H1 (cell line): ENCODE results near the gene S100A6.

Source experiments
- CEBPB ChIP-seq: IDR thresholded peaks from 2 replicates; pipeline ENCODE4 v1.6.1; 2012; ENCODE audit warnings: low read depth, low read length
- EP300 ChIP-seq, 2 experiments: IDR thresholded peaks; 1 replicate in 1 of 2; 2 replicates in 1 of 2; pipeline ENCODE4 v1.6.1; 2011 to 2012; ENCODE audit warnings: low read depth in 2 of 2, low read length in 2 of 2, mild to moderate bottlenecking in 2 of 2, borderline replicate concordance in 1 of 2, inconsistent platforms in 1 of 2, moderate library complexity in 1 of 2
- EZH2 ChIP-seq: fragments of 200-600 bp; sonication (generic); IDR thresholded peaks from 2 replicates; pipeline ENCODE4 v1.7.1; 2012; ENCODE audit warnings: low read depth, mild to moderate bottlenecking, moderate library complexity, low read length, inconsistent platforms; ENCODE audit not compliant: severe bottlenecking
- SP2 ChIP-seq: IDR thresholded peaks from 2 replicates; pipeline ENCODE4 v1.6.1; 2012; ENCODE audit warnings: mild to moderate bottlenecking, low read length, inconsistent platforms
- SUZ12 ChIP-seq: fragments of 200-600 bp; sonication (generic); IDR thresholded peaks from 2 replicates; pipeline ENCODE4 v1.6.1; 2012; ENCODE audit warnings: mild to moderate bottlenecking, inconsistent platforms, low read length, moderate library complexity, mixed read lengths
- TCF12 ChIP-seq: IDR thresholded peaks from 2 replicates; pipeline ENCODE4 v1.6.1; 2011; ENCODE audit warnings: low read depth, mild to moderate bottlenecking, low read length
- TF ChIP-seq, protein P1 (sequence below): fragments of 300-600 bp; sonication (generic); IDR thresholded peaks from 2 replicates; pipeline ENCODE4 v1.7.1; 2012; ENCODE audit warnings: low read length, moderate library complexity, mild to moderate bottlenecking, inconsistent platforms; ENCODE audit not compliant: insufficient replicate concordance
- TF ChIP-seq, protein P2 (sequence below), 3 experiments: IDR thresholded peaks; 1 replicate in 2 of 3; 2 replicates in 1 of 3; pipeline versions ENCODE4 v1.5.1 to v1.6.1; 2011; ENCODE audit warnings: low read length in 3 of 3, mild to moderate bottlenecking in 3 of 3, inconsistent platforms in 2 of 3, low read depth in 1 of 3, moderate library complexity in 1 of 3; ENCODE audit not compliant: insufficient read depth in 1 of 3; ENCODE audit errors: control extremely low read depth in 1 of 3

DNA sequence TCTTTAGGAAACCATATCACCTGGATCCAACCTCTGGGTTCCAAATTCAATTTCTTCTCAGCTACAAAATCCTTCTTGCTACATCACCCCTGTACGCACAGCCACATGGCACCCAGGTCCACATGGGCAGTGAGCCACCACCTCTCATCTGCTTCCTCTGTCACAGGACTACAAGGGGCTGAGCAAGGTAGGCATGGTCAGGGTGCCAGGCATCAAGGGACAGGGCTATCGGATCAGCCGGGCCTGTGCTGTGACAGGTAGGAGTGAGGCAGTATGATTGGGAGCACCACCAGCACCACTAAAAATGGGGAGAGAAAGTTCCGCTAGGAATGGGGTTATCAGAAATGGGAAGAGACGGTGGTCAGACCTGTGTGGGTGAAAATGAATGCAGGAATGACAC is 29.4 kb downstream of the S100A6 start:
- TF ChIP-seq, protein P1, sequence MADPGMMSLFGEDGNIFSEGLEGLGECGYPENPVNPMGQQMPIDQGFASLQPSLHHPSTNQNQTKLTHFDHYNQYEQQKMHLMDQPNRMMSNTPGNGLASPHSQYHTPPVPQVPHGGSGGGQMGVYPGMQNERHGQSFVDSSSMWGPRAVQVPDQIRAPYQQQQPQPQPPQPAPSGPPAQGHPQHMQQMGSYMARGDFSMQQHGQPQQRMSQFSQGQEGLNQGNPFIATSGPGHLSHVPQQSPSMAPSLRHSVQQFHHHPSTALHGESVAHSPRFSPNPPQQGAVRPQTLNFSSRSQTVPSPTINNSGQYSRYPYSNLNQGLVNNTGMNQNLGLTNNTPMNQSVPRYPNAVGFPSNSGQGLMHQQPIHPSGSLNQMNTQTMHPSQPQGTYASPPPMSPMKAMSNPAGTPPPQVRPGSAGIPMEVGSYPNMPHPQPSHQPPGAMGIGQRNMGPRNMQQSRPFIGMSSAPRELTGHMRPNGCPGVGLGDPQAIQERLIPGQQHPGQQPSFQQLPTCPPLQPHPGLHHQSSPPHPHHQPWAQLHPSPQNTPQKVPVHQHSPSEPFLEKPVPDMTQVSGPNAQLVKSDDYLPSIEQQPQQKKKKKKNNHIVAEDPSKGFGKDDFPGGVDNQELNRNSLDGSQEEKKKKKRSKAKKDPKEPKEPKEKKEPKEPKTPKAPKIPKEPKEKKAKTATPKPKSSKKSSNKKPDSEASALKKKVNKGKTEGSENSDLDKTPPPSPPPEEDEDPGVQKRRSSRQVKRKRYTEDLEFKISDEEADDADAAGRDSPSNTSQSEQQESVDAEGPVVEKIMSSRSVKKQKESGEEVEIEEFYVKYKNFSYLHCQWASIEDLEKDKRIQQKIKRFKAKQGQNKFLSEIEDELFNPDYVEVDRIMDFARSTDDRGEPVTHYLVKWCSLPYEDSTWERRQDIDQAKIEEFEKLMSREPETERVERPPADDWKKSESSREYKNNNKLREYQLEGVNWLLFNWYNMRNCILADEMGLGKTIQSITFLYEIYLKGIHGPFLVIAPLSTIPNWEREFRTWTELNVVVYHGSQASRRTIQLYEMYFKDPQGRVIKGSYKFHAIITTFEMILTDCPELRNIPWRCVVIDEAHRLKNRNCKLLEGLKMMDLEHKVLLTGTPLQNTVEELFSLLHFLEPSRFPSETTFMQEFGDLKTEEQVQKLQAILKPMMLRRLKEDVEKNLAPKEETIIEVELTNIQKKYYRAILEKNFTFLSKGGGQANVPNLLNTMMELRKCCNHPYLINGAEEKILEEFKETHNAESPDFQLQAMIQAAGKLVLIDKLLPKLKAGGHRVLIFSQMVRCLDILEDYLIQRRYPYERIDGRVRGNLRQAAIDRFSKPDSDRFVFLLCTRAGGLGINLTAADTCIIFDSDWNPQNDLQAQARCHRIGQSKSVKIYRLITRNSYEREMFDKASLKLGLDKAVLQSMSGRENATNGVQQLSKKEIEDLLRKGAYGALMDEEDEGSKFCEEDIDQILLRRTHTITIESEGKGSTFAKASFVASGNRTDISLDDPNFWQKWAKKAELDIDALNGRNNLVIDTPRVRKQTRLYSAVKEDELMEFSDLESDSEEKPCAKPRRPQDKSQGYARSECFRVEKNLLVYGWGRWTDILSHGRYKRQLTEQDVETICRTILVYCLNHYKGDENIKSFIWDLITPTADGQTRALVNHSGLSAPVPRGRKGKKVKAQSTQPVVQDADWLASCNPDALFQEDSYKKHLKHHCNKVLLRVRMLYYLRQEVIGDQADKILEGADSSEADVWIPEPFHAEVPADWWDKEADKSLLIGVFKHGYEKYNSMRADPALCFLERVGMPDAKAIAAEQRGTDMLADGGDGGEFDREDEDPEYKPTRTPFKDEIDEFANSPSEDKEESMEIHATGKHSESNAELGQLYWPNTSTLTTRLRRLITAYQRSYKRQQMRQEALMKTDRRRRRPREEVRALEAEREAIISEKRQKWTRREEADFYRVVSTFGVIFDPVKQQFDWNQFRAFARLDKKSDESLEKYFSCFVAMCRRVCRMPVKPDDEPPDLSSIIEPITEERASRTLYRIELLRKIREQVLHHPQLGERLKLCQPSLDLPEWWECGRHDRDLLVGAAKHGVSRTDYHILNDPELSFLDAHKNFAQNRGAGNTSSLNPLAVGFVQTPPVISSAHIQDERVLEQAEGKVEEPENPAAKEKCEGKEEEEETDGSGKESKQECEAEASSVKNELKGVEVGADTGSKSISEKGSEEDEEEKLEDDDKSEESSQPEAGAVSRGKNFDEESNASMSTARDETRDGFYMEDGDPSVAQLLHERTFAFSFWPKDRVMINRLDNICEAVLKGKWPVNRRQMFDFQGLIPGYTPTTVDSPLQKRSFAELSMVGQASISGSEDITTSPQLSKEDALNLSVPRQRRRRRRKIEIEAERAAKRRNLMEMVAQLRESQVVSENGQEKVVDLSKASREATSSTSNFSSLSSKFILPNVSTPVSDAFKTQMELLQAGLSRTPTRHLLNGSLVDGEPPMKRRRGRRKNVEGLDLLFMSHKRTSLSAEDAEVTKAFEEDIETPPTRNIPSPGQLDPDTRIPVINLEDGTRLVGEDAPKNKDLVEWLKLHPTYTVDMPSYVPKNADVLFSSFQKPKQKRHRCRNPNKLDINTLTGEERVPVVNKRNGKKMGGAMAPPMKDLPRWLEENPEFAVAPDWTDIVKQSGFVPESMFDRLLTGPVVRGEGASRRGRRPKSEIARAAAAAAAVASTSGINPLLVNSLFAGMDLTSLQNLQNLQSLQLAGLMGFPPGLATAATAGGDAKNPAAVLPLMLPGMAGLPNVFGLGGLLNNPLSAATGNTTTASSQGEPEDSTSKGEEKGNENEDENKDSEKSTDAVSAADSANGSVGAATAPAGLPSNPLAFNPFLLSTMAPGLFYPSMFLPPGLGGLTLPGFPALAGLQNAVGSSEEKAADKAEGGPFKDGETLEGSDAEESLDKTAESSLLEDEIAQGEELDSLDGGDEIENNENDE: no peak
- no peak for TF ChIP-seq EZH2
- no peak for TF ChIP-seq SUZ12
- TF ChIP-seq TCF12: no peak
- no peak for TF ChIP-seq CEBPB
- TF ChIP-seq, protein P2, sequence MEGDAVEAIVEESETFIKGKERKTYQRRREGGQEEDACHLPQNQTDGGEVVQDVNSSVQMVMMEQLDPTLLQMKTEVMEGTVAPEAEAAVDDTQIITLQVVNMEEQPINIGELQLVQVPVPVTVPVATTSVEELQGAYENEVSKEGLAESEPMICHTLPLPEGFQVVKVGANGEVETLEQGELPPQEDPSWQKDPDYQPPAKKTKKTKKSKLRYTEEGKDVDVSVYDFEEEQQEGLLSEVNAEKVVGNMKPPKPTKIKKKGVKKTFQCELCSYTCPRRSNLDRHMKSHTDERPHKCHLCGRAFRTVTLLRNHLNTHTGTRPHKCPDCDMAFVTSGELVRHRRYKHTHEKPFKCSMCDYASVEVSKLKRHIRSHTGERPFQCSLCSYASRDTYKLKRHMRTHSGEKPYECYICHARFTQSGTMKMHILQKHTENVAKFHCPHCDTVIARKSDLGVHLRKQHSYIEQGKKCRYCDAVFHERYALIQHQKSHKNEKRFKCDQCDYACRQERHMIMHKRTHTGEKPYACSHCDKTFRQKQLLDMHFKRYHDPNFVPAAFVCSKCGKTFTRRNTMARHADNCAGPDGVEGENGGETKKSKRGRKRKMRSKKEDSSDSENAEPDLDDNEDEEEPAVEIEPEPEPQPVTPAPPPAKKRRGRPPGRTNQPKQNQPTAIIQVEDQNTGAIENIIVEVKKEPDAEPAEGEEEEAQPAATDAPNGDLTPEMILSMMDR (IDR thresholded peaks at IDR 0.05; ENCODE audit: control extremely low read depth in 1 of 3, insufficient read depth in 1 of 3, low read depth in 1 of 3, low read length in 3 of 3): no peak
- no peak for TF ChIP-seq SP2
- TF ChIP-seq EP300 (IDR thresholded peaks at IDR 0.05; ENCODE audit: borderline replicate concordance in 1 of 2, low read depth in 2 of 2, low read length in 2 of 2): no peak
